ENCODE measurements around the gene CLCN3. TPM values are rescaled to one million over a fixed set of nuclear protein-coding genes. Genes with fewer than 3 reads are reported as not detected.
A peak's percentile ranks its signal among the peaks of the same experiment; 100 is the strongest.

CLCN3 gene
- total and polyA plus RNA-seq, 9 of the 15 experiments (the other 6 are each of a cell fraction or from before 2014, with no cell fraction given) = 12.7 to 60.6 (median 38.5) TPM

DNA sequence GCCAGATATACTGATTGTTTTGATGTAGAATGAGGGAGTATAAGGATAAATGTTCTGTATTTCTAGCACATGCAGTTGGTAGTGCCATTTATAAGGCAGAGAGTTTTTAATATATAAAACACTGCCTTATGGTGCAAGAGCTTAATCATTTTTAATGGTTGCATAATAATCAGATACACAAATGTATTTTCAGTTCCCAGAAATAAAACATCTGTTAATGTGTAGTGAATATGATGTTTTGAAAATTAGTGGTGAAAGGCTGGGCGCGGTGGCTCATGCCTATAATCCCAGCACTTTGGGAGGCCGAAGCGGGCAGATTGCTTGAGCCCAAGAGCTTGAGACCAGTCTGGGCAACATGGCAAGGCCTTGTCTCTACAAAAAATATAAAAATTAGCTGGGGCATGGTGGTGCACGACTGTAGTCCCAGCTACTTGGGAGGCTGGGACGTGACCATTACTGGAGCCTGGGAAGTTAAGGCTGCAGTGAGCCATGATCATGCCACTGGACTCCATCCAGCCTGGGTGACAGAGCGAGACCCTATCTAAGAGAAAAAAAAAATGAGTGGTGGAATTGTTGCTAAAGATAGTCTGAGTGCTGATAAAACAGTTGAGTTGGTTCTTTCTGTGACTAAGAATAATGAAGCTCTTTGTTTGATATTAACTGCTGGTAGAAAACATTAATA lies 29.3 kb downstream of the CLCN3 start (continued):
- no peak for TF ChIP-seq POLR2B (IDR thresholded peaks at IDR 0.05; ENCODE audit: low read depth, partially characterized antibody)
- no peak for TF ChIP-seq CBX2 (IDR thresholded peaks at IDR 0.05; ENCODE audit: insufficient read depth, low read length, poor library complexity, severe bottlenecking)
- TF ChIP-seq NR4A1 (CRISPR knock-in tag; IDR thresholded peaks at IDR 0.05) = no peak
- no peak for TF ChIP-seq NR4A1 (tag; IDR thresholded peaks at IDR 0.05)
- TF ChIP-seq MECOM (CRISPR knock-in tag; IDR thresholded peaks at IDR 0.05) = no peak
- TF ChIP-seq CBX8 (IDR thresholded peaks at IDR 0.05; ENCODE audit: borderline replicate concordance, extremely low read depth, low read depth, low read length, poor library complexity, severe bottlenecking) = no peak
- TF ChIP-seq, protein P1, sequence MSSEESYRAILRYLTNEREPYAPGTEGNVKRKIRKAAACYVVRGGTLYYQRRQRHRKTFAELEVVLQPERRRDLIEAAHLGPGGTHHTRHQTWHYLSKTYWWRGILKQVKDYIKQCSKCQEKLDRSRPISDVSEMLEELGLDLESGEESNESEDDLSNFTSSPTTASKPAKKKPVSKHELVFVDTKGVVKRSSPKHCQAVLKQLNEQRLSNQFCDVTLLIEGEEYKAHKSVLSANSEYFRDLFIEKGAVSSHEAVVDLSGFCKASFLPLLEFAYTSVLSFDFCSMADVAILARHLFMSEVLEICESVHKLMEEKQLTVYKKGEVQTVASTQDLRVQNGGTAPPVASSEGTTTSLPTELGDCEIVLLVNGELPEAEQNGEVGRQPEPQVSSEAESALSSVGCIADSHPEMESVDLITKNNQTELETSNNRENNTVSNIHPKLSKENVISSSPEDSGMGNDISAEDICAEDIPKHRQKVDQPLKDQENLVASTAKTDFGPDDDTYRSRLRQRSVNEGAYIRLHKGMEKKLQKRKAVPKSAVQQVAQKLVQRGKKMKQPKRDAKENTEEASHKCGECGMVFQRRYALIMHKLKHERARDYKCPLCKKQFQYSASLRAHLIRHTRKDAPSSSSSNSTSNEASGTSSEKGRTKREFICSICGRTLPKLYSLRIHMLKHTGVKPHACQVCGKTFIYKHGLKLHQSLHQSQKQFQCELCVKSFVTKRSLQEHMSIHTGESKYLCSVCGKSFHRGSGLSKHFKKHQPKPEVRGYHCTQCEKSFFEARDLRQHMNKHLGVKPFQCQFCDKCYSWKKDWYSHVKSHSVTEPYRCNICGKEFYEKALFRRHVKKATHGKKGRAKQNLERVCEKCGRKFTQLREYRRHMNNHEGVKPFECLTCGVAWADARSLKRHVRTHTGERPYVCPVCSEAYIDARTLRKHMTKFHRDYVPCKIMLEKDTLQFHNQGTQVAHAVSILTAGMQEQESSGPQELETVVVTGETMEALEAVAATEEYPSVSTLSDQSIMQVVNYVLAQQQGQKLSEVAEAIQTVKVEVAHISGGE (CRISPR knock-in tag; IDR thresholded peaks at IDR 0.05) = no peak
- no peak for TF ChIP-seq XRCC5 (IDR thresholded peaks at IDR 0.05; ENCODE audit: low read depth, low read length)
- TF ChIP-seq HDAC3 (IDR thresholded peaks at IDR 0.05; ENCODE audit: borderline replicate concordance, partially characterized antibody) = peak; percentile 44
- TF ChIP-seq NFE2L1 (tag; IDR thresholded peaks at IDR 0.05; ENCODE audit: borderline replicate concordance, low read depth) = no peak
- no peak for TF ChIP-seq MIER1 (IDR thresholded peaks at IDR 0.05; ENCODE audit: low read depth)
- no peak for TF ChIP-seq BHLHE40 (IDR thresholded peaks at IDR 0.05; ENCODE audit: low read length)
- no peak for TF ChIP-seq NFXL1 (CRISPR knock-in tag; IDR thresholded peaks at IDR 0.05)
- peak in 1 of 2 experiments; percentile 78; a peak in 2 of 4 replicates for TF ChIP-seq TBL1XR1 (IDR thresholded peaks at IDR 0.05; ENCODE audit: low read length in 2 of 2)
- TF ChIP-seq, protein P2, sequence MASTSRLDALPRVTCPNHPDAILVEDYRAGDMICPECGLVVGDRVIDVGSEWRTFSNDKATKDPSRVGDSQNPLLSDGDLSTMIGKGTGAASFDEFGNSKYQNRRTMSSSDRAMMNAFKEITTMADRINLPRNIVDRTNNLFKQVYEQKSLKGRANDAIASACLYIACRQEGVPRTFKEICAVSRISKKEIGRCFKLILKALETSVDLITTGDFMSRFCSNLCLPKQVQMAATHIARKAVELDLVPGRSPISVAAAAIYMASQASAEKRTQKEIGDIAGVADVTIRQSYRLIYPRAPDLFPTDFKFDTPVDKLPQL (IDR thresholded peaks at IDR 0.05; ENCODE audit: extremely low read depth, insufficient read length) = no peak
- no peak for TF ChIP-seq SIX5 (IDR thresholded peaks at IDR 0.05; ENCODE audit: borderline replicate concordance in 1 of 2, insufficient read depth in 1 of 2, low read depth in 1 of 2, low read length in 2 of 2)
- TF ChIP-seq, protein P3, sequence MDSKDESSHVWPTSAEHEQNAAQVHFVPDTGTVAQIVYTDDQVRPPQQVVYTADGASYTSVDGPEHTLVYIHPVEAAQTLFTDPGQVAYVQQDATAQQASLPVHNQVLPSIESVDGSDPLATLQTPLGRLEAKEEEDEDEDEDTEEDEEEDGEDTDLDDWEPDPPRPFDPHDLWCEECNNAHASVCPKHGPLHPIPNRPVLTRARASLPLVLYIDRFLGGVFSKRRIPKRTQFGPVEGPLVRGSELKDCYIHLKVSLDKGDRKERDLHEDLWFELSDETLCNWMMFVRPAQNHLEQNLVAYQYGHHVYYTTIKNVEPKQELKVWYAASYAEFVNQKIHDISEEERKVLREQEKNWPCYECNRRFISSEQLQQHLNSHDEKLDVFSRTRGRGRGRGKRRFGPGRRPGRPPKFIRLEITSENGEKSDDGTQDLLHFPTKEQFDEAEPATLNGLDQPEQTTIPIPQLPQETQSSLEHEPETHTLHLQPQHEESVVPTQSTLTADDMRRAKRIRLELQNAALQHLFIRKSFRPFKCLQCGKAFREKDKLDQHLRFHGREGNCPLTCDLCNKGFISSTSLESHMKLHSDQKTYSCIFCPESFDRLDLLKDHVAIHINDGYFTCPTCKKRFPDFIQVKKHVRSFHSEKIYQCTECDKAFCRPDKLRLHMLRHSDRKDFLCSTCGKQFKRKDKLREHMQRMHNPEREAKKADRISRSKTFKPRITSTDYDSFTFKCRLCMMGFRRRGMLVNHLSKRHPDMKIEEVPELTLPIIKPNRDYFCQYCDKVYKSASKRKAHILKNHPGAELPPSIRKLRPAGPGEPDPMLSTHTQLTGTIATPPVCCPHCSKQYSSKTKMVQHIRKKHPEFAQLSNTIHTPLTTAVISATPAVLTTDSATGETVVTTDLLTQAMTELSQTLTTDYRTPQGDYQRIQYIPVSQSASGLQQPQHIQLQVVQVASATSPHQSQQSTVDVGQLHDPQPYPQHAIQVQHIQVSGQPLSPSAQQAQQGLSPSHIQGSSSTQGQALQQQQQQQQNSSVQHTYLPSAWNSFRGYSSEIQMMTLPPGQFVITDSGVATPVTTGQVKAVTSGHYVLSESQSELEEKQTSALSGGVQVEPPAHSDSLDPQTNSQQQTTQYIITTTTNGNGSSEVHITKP (IDR thresholded peaks at IDR 0.05; ENCODE audit: partially characterized antibody) = peak; percentile 37
- TF ChIP-seq GATAD2B (IDR thresholded peaks at IDR 0.05; ENCODE audit: borderline replicate concordance) = peak; percentile 63; the same call in 1 of the 2 replicates
- TF ChIP-seq HDAC8 (tag; IDR thresholded peaks at IDR 0.05) = no peak

Data from K562 (cell line).